ENCODE data around the gene MOSPD2.

MOSPD2 gene

GRCh38 chrX:14934423-14934822 lies 61.2 kb downstream of the MOSPD2 start:
- H3K9me3 Mint-ChIP-seq = no peaks in the 10 kb centered on the region
- no peaks in the 10 kb centered on the region for H3K27me3 Mint-ChIP-seq
- ATAC-seq = no peak
- no peak for DNase-seq
- H3K27ac Mint-ChIP-seq = no peak overlapping the region
- H3K4me3 Mint-ChIP-seq = no peak overlapping the region
- H3K4me1 Mint-ChIP-seq = no peaks in the 10 kb centered on the region

DNA sequence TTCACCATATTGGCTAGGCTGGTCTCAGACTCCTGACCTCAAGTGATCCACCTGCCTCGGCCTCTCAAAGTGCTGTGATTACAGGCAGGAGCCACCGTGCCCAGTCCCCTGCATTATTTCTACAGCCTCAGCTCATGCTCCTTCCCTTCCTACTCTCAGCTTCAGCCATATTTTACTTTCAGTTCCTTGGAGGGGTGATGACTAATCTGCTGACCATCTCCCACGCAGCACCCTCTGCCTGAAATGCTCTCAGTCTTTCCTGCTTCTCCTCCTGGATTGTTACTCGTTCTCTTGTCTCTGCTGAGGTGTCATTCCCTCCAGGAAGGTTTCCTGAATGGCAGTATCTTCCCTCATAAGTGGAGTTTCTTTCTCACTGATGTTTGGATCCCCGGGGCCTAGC lies 63.3 kb downstream of the MOSPD2 start:
- H3K27me3 Mint-ChIP-seq = no peaks in the 10 kb centered on the region
- H3K9me3 Mint-ChIP-seq = no peaks in the 10 kb centered on the region
- ATAC-seq (no peak), DNase-seq (no peak)
- H3K4me1 Mint-ChIP-seq = no peaks in the 10 kb centered on the region
- H3K4me3 Mint-ChIP-seq = no peak overlapping the region
- H3K27ac Mint-ChIP-seq = no peak overlapping the region

DNA sequence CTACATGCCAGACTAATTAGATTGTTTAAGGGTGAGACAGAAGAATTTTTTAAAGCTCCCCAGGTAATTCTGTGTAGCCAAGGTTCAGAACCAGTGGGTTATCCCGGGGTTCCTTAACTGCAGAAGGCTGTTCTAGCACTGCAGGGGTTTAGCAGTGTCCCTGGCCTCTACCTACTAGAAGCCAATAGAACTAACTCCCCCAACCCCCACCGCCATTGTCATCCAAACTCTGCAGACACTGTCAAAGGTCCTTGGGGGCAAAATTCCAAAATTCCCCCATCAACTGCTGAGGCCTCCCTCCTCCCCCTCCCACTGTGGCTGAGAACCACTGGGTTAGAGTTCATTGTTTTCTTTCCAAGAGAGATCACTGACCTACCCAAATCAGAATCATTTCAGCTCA lies 66.4 kb downstream of the MOSPD2 start:
- Mint-ChIP-seq H3K9me3 (no peaks in the 10 kb centered on the region), H3K27ac (no peak overlapping the region), H3K27me3 (no peaks in the 10 kb centered on the region), H3K4me3 (no peak overlapping the region), H3K4me1 (no peaks in the 10 kb centered on the region)
- no peak for ATAC-seq
- DNase-seq = no peak

- Mint-ChIP-seq H3K9me3 (no peaks in the 10 kb centered on the region), H3K27me3 (no peaks in the 10 kb centered on the region), H3K27ac (no peak overlapping the region), H3K4me3 (no peak overlapping the region), H3K4me1 (no peaks in the 10 kb centered on the region)
- no peak for DNase-seq
- ATAC-seq = no peak
Observed at GRCh38 chrX:14941301-14941700, 68.1 kb downstream of the MOSPD2 start.

DNA sequence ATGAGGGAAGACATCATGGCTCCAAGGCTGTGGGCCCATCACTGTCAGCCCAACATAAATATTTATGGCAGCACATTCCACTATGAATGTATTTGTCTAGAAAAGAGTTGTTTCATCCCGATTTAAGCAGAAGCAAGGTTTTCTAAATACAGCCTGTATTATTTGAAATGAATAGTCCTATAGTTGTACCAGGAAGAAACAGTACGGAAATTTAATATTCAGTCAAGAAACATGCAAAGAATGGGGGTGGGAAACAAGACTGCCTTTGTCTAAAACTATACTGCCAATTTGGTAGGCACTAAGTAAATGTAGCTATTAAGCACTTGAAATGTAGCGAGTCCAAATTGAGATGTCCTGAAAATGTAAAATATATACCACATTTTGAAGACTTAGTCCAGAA lies 69.1 kb downstream of the MOSPD2 start:
- Mint-ChIP-seq H3K9me3 (no peaks in the 10 kb centered on the region), H3K27me3 (no peaks in the 10 kb centered on the region), H3K4me1 (no peaks in the 10 kb centered on the region), H3K4me3 (no peak overlapping the region), H3K27ac (no peak overlapping the region)
- ATAC-seq (no peak), DNase-seq (no peak)

- Mint-ChIP-seq H3K27ac (no peak overlapping the region), H3K27me3 (no peaks in the 10 kb centered on the region), H3K9me3 (no peaks in the 10 kb centered on the region), H3K4me3 (no peak overlapping the region), H3K4me1 (no peaks in the 10 kb centered on the region)
- no peak for DNase-seq
- ATAC-seq = no peak
Observed at GRCh38 chrX:14943962-14944361, 70.7 kb downstream of the MOSPD2 start.

- Mint-ChIP-seq H3K27me3 (peaks cover 10% of the 10 kb centered on the region), H3K9me3 (no peaks in the 10 kb centered on the region), H3K27ac (no peak overlapping the region), H3K4me3 (no peak overlapping the region), H3K4me1 (no peaks in the 10 kb centered on the region)
- no peak for DNase-seq
- no peak for ATAC-seq
Observed at GRCh38 chrX:14946606-14947155, 73.5 kb downstream of the MOSPD2 start.

DNA sequence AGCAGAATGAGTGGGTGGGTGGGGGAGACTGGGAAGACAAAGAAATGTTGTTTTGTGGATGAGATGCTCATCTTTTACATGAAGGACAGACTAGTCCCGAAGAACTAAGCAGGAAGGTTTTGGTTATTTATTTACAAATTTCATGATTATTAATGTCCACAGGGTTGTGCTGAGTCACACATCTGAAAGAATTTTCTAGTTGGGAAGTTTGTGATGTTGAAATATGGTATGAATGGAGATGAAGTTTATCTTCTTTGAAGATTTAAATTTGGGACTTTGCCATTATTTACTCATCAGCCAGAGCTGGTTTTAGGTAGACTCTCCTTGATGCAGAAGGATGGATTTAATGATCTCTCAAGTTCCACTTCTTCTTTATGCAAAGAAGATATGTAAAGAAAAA lies 75.5 kb downstream of the MOSPD2 start:
- Mint-ChIP-seq H3K4me3 (no peak overlapping the region), H3K27ac (no peak overlapping the region), H3K9me3 (peaks cover 0 to 1% of the 10 kb centered on the region in 2 donors), H3K4me1 (no peaks in the 10 kb centered on the region), H3K27me3 (peaks cover 10% of the 10 kb centered on the region)
- DNase-seq = no peak
- ATAC-seq = no peak

DNA sequence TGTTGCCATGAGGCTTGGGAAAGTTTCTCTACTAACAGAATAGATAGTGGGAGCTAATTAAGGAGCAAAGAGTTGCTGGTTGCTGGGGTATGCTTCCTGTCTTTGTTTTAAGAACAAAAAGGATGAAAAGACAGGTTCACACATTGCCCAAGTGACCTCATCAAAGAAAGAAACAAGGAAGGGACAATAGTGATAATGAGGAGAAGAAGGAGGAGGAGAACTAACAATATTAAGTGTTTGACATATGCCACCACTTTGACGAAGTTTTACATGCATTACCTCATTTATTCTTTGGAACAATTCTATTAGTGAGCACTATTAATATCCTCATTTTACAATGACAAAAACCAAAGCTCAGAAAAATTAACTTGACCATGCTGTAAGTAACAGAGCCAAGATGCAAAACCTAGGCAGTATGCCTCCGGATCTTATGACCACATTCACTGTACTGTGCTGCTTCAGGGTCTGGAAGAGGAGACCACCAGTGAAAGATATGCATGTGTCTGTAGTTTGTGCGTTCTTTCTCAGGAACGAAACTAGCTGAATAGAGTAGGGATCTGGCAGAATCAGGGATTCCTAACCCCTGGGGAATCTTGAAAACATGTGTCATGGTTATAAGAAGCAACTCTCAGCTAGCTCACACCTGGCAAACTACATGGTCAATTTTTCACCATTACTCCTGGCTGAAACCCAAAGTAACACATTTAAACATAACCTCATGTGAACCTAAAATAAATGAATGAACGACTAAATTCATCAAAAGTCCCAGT lies 83.8 kb downstream of the MOSPD2 start:
- no peak for DNase-seq
- no peaks in the 10 kb centered on the region for H3K27me3 Mint-ChIP-seq
- no peak for ATAC-seq
- peaks cover 7 to 9% of the 10 kb centered on the region in 2 donors for H3K9me3 Mint-ChIP-seq
- H3K4me3 Mint-ChIP-seq = no peak overlapping the region
- no peak overlapping the region for H3K27ac Mint-ChIP-seq
- H3K4me1 Mint-ChIP-seq = no peaks in the 10 kb centered on the region

DNA sequence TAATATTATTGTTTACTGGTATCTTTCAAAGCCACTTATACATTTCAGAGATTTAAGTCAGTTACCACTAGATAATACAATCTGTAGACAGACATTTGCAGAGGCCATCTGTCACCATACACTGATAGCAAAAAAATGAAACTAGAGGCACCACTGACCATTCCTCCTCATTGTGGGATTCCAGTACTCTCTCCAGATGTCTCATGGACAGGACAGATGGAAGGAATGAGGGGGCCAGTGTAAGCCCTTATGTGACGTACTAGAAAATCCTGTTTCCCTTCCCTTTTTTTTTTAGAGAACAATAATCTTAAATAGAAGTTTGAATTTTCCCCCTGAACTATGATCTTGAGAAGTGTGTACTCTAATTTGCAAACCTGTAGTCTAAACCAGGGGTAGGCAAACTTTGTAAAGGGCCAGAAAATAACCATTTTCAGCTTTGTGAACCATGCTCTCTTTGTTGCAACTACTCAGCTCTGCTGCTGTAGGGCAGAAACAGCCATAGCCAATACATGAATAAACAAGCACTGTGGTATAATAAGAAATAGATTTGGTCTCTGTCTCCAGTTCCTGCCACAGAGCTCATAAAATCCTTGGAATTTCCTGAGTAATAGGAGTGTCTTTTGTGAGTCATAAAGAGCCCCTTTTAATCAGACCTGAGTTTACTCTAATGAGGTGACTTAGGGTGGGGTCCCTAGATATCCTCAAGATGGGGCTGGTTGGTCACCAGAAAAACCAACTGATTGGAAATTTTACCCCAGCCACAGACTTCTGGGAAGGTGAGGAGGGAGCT lies 90.4 kb downstream of the MOSPD2 start:
- Mint-ChIP-seq H3K27ac (no peak overlapping the region), H3K4me3 (no peak overlapping the region), H3K9me3 (no peaks in the 10 kb centered on the region), H3K27me3 (no peaks in the 10 kb centered on the region), H3K4me1 (no peaks in the 10 kb centered on the region)
- DNase-seq = no peak
- no peak for ATAC-seq

- DNase-seq = no peak
- H3K4me3 Mint-ChIP-seq = no peak overlapping the region
- ATAC-seq = no peak
- no peak overlapping the region for H3K27ac Mint-ChIP-seq
- no peaks in the 10 kb centered on the region for H3K27me3 Mint-ChIP-seq
- no peaks in the 10 kb centered on the region for H3K4me1 Mint-ChIP-seq
- no peaks in the 10 kb centered on the region for H3K9me3 Mint-ChIP-seq
Observed at GRCh38 chrX:14964500-14964899, 91.3 kb downstream of the MOSPD2 start.

Data from stimulated activated naive CD8-positive, alpha-beta T cell treated with anti-CD3 and anti-CD28 coated beads, Interleukin-15, amount 100 ng/mL, for 72 hours (primary cell).